GM19455 (cell line): ENCODE results near the gene CADM1.

ENCODE experiments used
- ATAC-seq: cut with Tn5 transposase; IDR thresholded peaks from one replicate; pipeline ENCODE4 v1.9.1; 2021; ENCODE audit not compliant: unreplicated experiment

CADM1 gene

GRCh38 chr11:115188898-115189278 is 315.3 kb downstream of the CADM1 start:
- no peak for ATAC-seq

GRCh38 chr11:115188188-115188897 is 315.9 kb downstream of the CADM1 start:
- ATAC-seq = no peak

- ATAC-seq = no peak
These were observed 318.3 kb downstream of the CADM1 start for GRCh38 chr11:115185931-115186330.

- ATAC-seq = no peak
These were observed 318.7 kb downstream of the CADM1 start for GRCh38 chr11:115185507-115185906.

GRCh38 chr11:115184901-115185300 is 319.3 kb downstream of the CADM1 start:
- ATAC-seq = no peak

- no peak for ATAC-seq
These were observed 320.4 kb downstream of the CADM1 start for GRCh38 chr11:115183830-115184229.

DNA sequence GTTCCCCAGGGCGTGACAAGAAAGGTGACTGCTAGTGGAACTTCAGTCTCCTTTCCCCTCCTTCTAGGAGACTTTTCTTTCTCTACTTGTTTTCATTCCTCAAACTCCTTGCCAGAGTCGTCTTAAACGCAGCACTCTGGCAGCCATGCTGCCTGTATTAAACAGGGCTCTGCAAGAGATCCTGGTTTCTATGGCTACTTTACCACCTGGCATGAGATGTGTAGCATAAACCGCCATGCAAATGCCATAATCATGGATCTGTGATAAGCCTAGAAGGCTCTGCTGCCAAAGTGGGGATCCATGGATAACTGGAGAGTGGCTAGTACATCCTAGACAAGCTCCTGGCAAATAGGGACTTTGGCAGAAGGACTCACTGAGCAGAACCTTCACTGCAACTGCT is 321.1 kb downstream of the CADM1 start:
- no peak for ATAC-seq

DNA sequence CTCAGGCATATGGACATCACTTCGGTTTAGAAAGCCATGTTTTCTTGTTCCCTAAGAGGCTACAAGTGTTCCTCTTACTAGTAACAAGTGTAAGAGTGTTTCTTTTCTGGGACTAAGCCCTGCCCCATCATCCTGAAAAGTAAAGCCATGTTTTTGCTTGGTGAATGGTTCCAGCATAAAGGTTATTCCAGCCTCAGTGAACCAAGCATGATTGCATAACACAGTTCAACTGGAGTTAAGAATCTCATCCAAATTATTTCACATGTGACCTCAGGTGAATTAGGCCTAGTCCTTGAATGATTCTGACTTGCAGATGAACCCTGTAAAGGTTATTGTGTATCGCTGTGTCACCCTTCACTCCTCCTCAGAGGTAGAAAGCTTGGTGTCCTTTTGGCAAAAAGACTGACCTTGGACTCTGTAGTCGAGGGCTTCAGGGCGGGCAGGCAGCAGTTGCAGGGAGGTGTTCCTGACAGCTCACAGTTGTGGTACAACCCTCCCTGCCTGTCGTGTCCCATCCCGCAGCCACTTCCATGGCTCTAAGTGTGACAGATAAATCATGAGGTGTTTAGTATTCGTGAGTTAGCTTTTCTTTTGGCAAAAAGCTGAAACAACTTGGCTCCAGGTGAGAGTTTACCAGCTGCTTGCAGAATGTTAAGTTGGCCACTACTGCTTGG is 321.8 kb downstream of the CADM1 start:
- ATAC-seq = no peak

GRCh38 chr11:115181538-115181937 is 322.7 kb downstream of the CADM1 start:
- ATAC-seq = no peak

- no peak for ATAC-seq
These were observed 323.9 kb downstream of the CADM1 start for GRCh38 chr11:115180272-115180671.

GRCh38 chr11:115179636-115180035 is 324.6 kb downstream of the CADM1 start:
- no peak for ATAC-seq

DNA sequence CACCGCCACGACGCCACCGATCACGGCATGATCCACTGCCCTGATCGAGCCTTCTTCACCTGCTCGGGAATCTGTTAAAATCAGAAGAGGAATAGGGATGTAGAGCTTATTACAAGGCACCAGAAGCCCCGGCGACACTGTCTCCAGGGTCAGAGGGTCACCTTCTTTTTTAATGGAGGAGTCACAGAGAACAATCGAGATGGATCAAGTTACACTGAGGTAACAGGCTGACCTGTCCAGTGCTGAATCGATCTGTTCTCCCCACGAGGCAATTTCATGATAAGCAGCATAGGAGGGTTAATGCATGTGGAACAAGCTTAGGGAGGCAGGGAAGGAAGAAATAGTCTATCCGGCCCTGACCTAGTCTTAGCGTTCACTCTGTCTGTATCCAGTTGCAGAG is 325.5 kb downstream of the CADM1 start:
- ATAC-seq = no peak

DNA sequence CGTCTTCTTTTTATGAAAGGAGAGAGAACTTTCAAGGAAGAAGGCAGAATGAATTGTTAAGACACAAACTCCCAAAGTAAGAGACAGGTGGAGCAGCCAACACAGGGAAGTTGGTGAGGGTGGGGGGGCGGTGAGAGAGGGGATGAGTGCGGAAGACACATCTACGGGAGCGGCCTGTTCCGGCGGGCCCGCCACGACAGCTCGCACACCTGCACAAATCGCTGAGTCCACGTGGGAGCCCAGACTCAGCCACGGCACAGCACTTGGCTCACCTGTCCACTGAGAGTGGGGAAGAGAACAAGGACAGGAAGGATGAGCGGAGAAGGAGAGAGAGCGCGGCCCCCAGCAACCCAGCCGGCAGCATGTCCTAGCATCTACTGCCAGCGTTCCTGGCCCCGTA is 331.1 kb downstream of the CADM1 start:
- ATAC-seq = no peak

DNA sequence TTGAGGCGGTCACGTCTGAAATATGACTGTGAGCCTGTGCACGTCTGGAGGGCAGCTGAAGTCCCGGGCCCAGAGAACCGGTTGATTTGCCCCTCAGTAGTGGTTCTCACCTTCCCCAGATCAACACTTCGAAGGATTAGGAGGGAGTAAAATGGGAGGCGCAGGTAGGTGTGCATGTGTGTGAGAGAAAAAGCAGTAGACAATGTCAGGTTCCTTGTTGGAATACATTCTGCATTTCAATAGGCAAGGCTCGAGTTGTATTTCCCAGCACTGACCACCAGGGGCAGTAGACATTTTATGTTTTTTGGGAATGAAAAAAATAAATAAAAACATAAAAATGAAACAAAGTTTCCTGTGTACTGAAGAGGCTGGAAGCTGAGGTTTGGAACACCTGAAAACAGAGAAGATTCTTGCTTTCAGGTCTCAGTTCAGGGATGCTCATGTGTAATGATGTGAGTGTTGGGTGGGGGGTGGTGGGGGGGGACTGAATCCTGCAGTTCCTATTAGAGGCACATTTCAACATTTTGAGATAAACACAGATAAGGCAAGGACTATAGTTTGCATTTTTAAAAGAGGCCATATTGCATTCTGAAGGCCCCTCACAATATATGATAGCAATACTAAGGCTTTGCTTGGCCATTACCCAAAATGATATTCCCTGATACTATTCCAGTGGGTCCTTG is 333.9 kb downstream of the CADM1 start:
- no peak for ATAC-seq

GRCh38 chr11:115169251-115169650 is 335.0 kb downstream of the CADM1 start:
- no peak for ATAC-seq

DNA sequence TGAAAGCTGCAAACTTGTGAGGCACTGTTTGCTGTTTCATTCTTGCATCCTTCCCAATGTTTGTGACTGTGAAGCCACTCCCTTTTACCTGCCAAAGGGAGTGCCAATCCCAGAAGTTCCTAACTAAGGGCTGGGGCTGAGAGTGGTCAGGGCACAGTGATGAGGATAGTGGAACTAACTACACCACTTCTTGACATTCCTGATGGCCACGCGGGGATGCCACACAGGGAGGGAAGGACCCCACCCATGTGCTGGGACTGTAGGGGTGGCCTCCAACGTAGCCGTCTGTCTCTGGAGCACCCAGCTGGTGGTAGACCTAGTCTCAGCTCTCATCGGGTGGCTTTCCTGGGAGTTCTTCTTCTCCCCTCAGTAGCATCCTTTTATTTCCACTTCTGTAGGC is 335.5 kb downstream of the CADM1 start:
- ATAC-seq = no peak

DNA sequence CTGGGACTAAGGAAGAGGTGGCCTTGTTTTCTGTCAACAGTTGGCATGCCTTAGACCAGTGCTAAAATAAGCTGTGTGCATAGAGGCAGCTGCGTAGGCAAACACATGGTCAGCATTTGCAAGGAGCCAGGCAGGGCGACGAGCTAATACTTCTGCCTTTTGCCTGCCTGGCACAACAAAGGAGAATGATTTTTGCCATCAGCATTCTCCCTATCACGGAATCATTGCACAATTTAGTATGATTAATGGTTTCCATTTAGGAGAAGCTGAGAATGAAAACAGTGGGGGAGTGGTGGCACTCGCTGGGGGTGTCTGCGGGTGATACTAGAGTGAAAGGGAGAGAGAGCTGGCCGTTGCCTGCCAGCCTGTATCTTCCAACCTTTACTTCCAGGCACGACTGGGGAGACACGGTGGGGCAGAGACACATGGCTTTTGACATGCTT is 336.0 kb downstream of the CADM1 start:
- ATAC-seq = no peak

- ATAC-seq = no peak
These were observed 336.8 kb downstream of the CADM1 start for GRCh38 chr11:115167456-115167855.

DNA sequence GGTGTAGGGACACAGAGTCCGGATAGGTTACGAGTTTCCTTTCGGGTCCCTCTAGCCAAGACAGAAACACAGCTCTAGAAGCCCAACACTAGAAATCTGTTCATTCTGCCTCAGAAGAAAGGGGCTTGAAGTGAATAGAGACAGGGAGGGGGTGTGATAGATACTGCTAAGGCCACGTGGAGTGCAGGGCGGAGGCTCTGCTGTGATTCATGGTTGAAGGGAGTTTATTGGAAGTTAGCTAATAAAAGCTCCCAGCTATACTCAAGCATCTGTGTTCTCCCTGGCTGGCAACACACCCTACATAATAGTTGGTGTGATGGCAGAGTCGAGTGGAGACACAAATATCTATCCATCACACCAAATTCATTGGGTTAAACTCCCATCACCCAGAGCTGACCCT is 337.4 kb downstream of the CADM1 start:
- ATAC-seq = no peak

- no peak for ATAC-seq
These were observed 339.4 kb downstream of the CADM1 start for GRCh38 chr11:115164774-115165173.

GRCh38 chr11:115162919-115163318 is 341.3 kb downstream of the CADM1 start:
- no peak for ATAC-seq

- ATAC-seq = no peak
These were observed 342.3 kb downstream of the CADM1 start for GRCh38 chr11:115161876-115162275.
